OCI-LY7 (cell line): ENCODE measurements around the gene GDA.

ENCODE experiments used
- CTCF ChIP-seq: fragments of 200-600 bp; sonication (generic); conservative IDR thresholded peaks from 2 replicates; pipeline ENCODE4 v1.5.1; 2014; ENCODE audit warnings: mild to moderate bottlenecking, antibody characterized with exemption, low read length, moderate library complexity, mixed read lengths
- EZH2phosphoT487 ChIP-seq: fragments of 200-600 bp; sonication (generic); IDR thresholded peaks from 2 replicates; pipeline ENCODE4 v1.6.1; 2018; ENCODE audit warnings: low read depth, borderline replicate concordance, mild to moderate bottlenecking, mixed run types, antibody characterized with exemption, low read length, moderate library complexity, mixed read lengths

GRCh38 chr9:72158680-72159079 is 9.4 kb downstream of the GDA start:
- TF ChIP-seq CTCF (no peak), EZH2phosphoT487 (no peak)
